Neuronal stem cell (in vitro differentiated cells): ENCODE results near the gene SGCG.

Experiments used
- DNase-seq: peaks from one replicate; pipeline ENCODE4 v3.0.0-alpha.2; 2013; ENCODE audit warnings: low spot score
- H2AFZ ChIP-seq: one replicate; pipeline ENCODE4 v1.6.1; 2013; ENCODE audit warnings: mild to moderate bottlenecking, low read length, inconsistent platforms
- H2AK5ac ChIP-seq: 2 replicates; pipeline ENCODE4 v1.6.1; 2013; ENCODE audit warnings: low read depth, mild to moderate bottlenecking, inconsistent platforms, low read length, moderate library complexity, mixed read lengths
- H2BK120ac ChIP-seq: 2 replicates; pipeline ENCODE4 v1.6.1; 2013; ENCODE audit warnings: low read depth, mild to moderate bottlenecking, inconsistent platforms, low read length, moderate library complexity, mixed read lengths
- H2BK12ac ChIP-seq: one replicate; pipeline ENCODE4 v1.6.1; 2013; ENCODE audit warnings: low read length, inconsistent platforms
- H2BK15ac ChIP-seq: 2 replicates; pipeline ENCODE4 v1.6.1; 2013; ENCODE audit warnings: mild to moderate bottlenecking, low read length, inconsistent platforms, mixed read lengths
- H2BK5ac ChIP-seq: one replicate; pipeline ENCODE4 v1.6.1; 2013; ENCODE audit warnings: inconsistent platforms, mild to moderate bottlenecking, low read length, moderate library complexity
- H3K14ac ChIP-seq: one replicate; pipeline ENCODE4 v1.6.1; 2013; ENCODE audit warnings: low read length, inconsistent platforms
- H3K18ac ChIP-seq: 2 replicates; pipeline ENCODE4 v1.6.1; 2013; ENCODE audit warnings: low read length, inconsistent platforms
- H3K23ac ChIP-seq: 2 replicates; pipeline ENCODE4 v1.6.1; 2013; ENCODE audit warnings: low read depth, mild to moderate bottlenecking, mixed read lengths, low read length, inconsistent platforms; ENCODE audit not compliant: poor library complexity
- H3K27ac ChIP-seq: replicated peaks from 3 replicates; pipeline ENCODE4 v1.5.1; 2013; ENCODE audit warnings: low read length, inconsistent platforms
- H3K27me3 ChIP-seq, 3 experiments: 2 replicates each; pipeline ENCODE4 v1.6.1; 2013; ENCODE audit warnings: low read length in 3 of 3, mild to moderate bottlenecking in 2 of 3, inconsistent platforms in 1 of 3, low read depth in 1 of 3, mixed read lengths in 1 of 3, moderate library complexity in 1 of 3; ENCODE audit not compliant: control insufficient read depth in 3 of 3, insufficient read depth in 3 of 3
- H3K36me3 ChIP-seq, 2 donors: replicated peaks in 1 of 2; 2 replicates each; pipeline ENCODE4 v1.6.1; 2013; ENCODE audit warnings: low read length in 2 of 2; ENCODE audit not compliant: control insufficient read depth in 2 of 2, insufficient read depth in 2 of 2
- H3K4ac ChIP-seq: 2 replicates; pipeline ENCODE4 v1.6.1; 2013; ENCODE audit warnings: inconsistent platforms, mild to moderate bottlenecking, low read length, moderate library complexity
- H3K4me1 ChIP-seq, 2 donors: 1 replicate in 1 of 2; 2 replicates in 1 of 2; pipeline ENCODE4 v1.6.1; 2013; ENCODE audit warnings: low read length in 2 of 2, low read depth in 1 of 2; ENCODE audit not compliant: control insufficient read depth in 2 of 2, insufficient read depth in 1 of 2
- H3K4me2 ChIP-seq: one replicate; pipeline ENCODE4 v1.6.1; 2013; ENCODE audit warnings: mild to moderate bottlenecking, low read length, inconsistent platforms; ENCODE audit not compliant: insufficient read depth, poor library complexity, severe bottlenecking
- H3K4me3 ChIP-seq, 2 donors: 2 replicates each; pipeline ENCODE4 v1.5.1; 2013; ENCODE audit warnings: low read length in 2 of 2, mild to moderate bottlenecking in 2 of 2, inconsistent platforms in 1 of 2, moderate library complexity in 1 of 2
- H3K79me1 ChIP-seq: one replicate; pipeline ENCODE4 v1.6.1; 2013; ENCODE audit warnings: low read depth, mild to moderate bottlenecking, inconsistent platforms, low read length, moderate library complexity
- H3K9ac ChIP-seq: one replicate; pipeline ENCODE4 v1.6.1; 2013; ENCODE audit warnings: mild to moderate bottlenecking, low read depth, low read length, inconsistent platforms; ENCODE audit not compliant: poor library complexity
- H3K9me3 ChIP-seq, 2 donors: replicated peaks in 1 of 2; 2 replicates each; pipeline versions ENCODE3 to v1.6.1; 2013; ENCODE audit warnings: low read length in 2 of 2, mild to moderate bottlenecking in 2 of 2, inconsistent platforms in 1 of 2, low read depth in 1 of 2, mixed read lengths in 1 of 2, moderate library complexity in 1 of 2; ENCODE audit not compliant: control insufficient read depth in 2 of 2, insufficient read depth in 1 of 2
- H4K8ac ChIP-seq: one replicate; pipeline ENCODE4 v1.6.1; 2013; ENCODE audit warnings: low read depth, mild to moderate bottlenecking, inconsistent platforms, low read length, moderate library complexity
- H4K91ac ChIP-seq: one replicate; pipeline ENCODE4 v1.6.1; 2013; ENCODE audit warnings: low read length, low read depth, mild to moderate bottlenecking, inconsistent platforms; ENCODE audit not compliant: poor library complexity
- WGBS, 2 donors: extraction: QIAGEN DNeasy Blood & Tissue Kit; methylation state at CpG; one replicate each; pipeline ENCODE4 v1.1.7; 2013; ENCODE audit warnings: missing lambda C conversion rate in 2 of 2, mixed read lengths in 1 of 2; ENCODE audit not compliant: insufficient read length in 2 of 2, insufficient replicate concordance in 1 of 2; ENCODE audit errors: extremely low coverage in 2 of 2; 5-methylcytosine and 5-hydroxymethylcytosine counted together

The SGCG gene

GRCh38 chr13:23267571-23267970 lies 86.8 kb downstream of the SGCG start:
- DNase-seq = no peak
- no CpG with 5 or more reads among the region's 4 CpGs for whole genome bisulfite sequencing, 2 donors
- H4K8ac ChIP-seq = no peak overlapping the region

GRCh38 chr13:23268441-23268840 lies 87.7 kb downstream of the SGCG start:
- WGBS, 2 donors = no CpG with 5 or more reads among the region's 1 CpG
- no peak for DNase-seq
- no peak overlapping the region for H3K4me2 ChIP-seq

More at GRCh38 chr13:23267571-23267970, 86.8 kb downstream of the SGCG start:
- Histone ChIP-seq H2AK5ac (no peak overlapping the region), H2BK120ac (no peak overlapping the region), H3K27me3 (no peaks in the 10 kb centered on the region), H3K4me2 (no peak overlapping the region), H3K4ac (no peak overlapping the region), H3K79me1 (no peaks in the 10 kb centered on the region), H3K18ac (no peak overlapping the region), H3K14ac (no peak overlapping the region), H3K9me3 (no peaks in the 10 kb centered on the region), H2BK5ac (no peak overlapping the region), H2BK12ac (no peak overlapping the region), H3K4me3 (no peak overlapping the region), H3K4me1 (no peaks in the 10 kb centered on the region), H2AFZ (no peak overlapping the region), H3K23ac (no peak overlapping the region), H4K91ac (no peak overlapping the region), H2BK15ac (no peak overlapping the region), H3K27ac (no peak overlapping the region), H3K36me3 (no peaks in the 10 kb centered on the region), H3K9ac (no peak overlapping the region)

GRCh38 chr13:23271331-23271730 lies 90.6 kb downstream of the SGCG start:
- Histone ChIP-seq H4K8ac (no peak overlapping the region), H3K23ac (no peak overlapping the region), H3K79me1 (no peaks in the 10 kb centered on the region), H3K4me3 (no peak overlapping the region), H3K18ac (no peak overlapping the region), H2AFZ (no peak overlapping the region), H2BK12ac (no peak overlapping the region), H3K9me3 (no peaks in the 10 kb centered on the region), H2BK120ac (no peak overlapping the region), H2AK5ac (no peak overlapping the region), H2BK15ac (no peak overlapping the region), H3K9ac (no peak overlapping the region), H3K27me3 (no peaks in the 10 kb centered on the region), H2BK5ac (no peak overlapping the region), H3K36me3 (no peaks in the 10 kb centered on the region), H3K27ac (no peak overlapping the region), H3K4me2 (no peak overlapping the region), H4K91ac (no peak overlapping the region), H3K4ac (no peak overlapping the region), H3K4me1 (no peaks in the 10 kb centered on the region), H3K14ac (no peak overlapping the region)
- no peak for DNase-seq
- WGBS, 2 donors = no CpG with 5 or more reads among the region's 3 CpGs

More at GRCh38 chr13:23268441-23268840, 87.7 kb downstream of the SGCG start:
- Histone ChIP-seq H3K4me1 (no peaks in the 10 kb centered on the region), H3K18ac (no peak overlapping the region), H3K27me3 (no peaks in the 10 kb centered on the region), H2BK15ac (no peak overlapping the region), H3K4ac (no peak overlapping the region), H3K9me3 (no peaks in the 10 kb centered on the region), H2BK12ac (no peak overlapping the region), H2BK120ac (no peak overlapping the region), H2BK5ac (no peak overlapping the region), H3K79me1 (no peaks in the 10 kb centered on the region), H3K36me3 (no peaks in the 10 kb centered on the region), H3K4me3 (no peak overlapping the region), H3K9ac (no peak overlapping the region), H2AFZ (no peak overlapping the region), H3K14ac (no peak overlapping the region), H4K91ac (no peak overlapping the region), H2AK5ac (no peak overlapping the region), H3K27ac (no peak overlapping the region), H4K8ac (no peak overlapping the region), H3K23ac (no peak overlapping the region)

- no peak overlapping the region for H3K4me2 ChIP-seq
- H2AFZ ChIP-seq = no peak overlapping the region
- no peak overlapping the region for H3K23ac ChIP-seq
- no peaks in the 10 kb centered on the region for H3K36me3 ChIP-seq
- H4K91ac ChIP-seq = no peak overlapping the region
- no peak overlapping the region for H3K4ac ChIP-seq
- H3K79me1 ChIP-seq = no peaks in the 10 kb centered on the region
- H3K4me1 ChIP-seq = no peaks in the 10 kb centered on the region
- H2BK5ac ChIP-seq = no peak overlapping the region
- no peaks in the 10 kb centered on the region for H3K9me3 ChIP-seq
- no CpG with 5 or more reads among the region's 3 CpGs for WGBS, 2 donors
- no peak overlapping the region for H2BK15ac ChIP-seq
- H3K27ac ChIP-seq = no peak overlapping the region
- no peak overlapping the region for H2BK120ac ChIP-seq
- H3K27me3 ChIP-seq = no peaks in the 10 kb centered on the region
- no peak overlapping the region for H3K14ac ChIP-seq
- no peak for DNase-seq
- H2AK5ac ChIP-seq = no peak overlapping the region
- H4K8ac ChIP-seq = no peak overlapping the region
- H2BK12ac ChIP-seq = no peak overlapping the region
- no peak overlapping the region for H3K18ac ChIP-seq
- H3K4me3 ChIP-seq = no peak overlapping the region
- no peak overlapping the region for H3K9ac ChIP-seq
Measured at GRCh38 chr13:23273498-23273897, 92.7 kb downstream of the SGCG start.
